ENCODE data around the gene TRDN.
"Not testable (repeated sequence)": the region's sequence is repeated elsewhere in the genome, so short reads cannot be mapped to it uniquely, and the experiment has no call there.

The TRDN gene

GRCh38 chr6:123562677-123563076 lies 74.1 kb downstream of the TRDN start:
- no peak for DNase-seq (ENCODE audit: low spot score)

- DNase-seq (ENCODE audit: low spot score): no peak
Observed at GRCh38 chr6:123562264-123562663, 74.5 kb downstream of the TRDN start.

GRCh38 chr6:123559816-123560215 lies 76.9 kb downstream of the TRDN start:
- DNase-seq (ENCODE audit: low spot score): not testable (repeated sequence)

GRCh38 chr6:123557474-123557873 lies 79.3 kb downstream of the TRDN start:
- not testable (repeated sequence) for DNase-seq (ENCODE audit: low spot score)

- no peak for DNase-seq (ENCODE audit: low spot score)
Observed at GRCh38 chr6:123551939-123552707, 84.6 kb downstream of the TRDN start.

GRCh38 chr6:123550052-123550617 lies 86.6 kb downstream of the TRDN start:
- no peak for DNase-seq (ENCODE audit: low spot score)

GRCh38 chr6:123549476-123549875 lies 87.3 kb downstream of the TRDN start:
- DNase-seq (ENCODE audit: low spot score): no peak

GRCh38 chr6:123547216-123547978 lies 89.4 kb downstream of the TRDN start:
- DNase-seq (ENCODE audit: low spot score): no peak

GRCh38 chr6:123546537-123546936 lies 90.2 kb downstream of the TRDN start:
- DNase-seq (ENCODE audit: low spot score): no peak

GRCh38 chr6:123541462-123541861 lies 95.3 kb downstream of the TRDN start:
- DNase-seq (ENCODE audit: low spot score): no peak

GRCh38 chr6:123533862-123534648 lies 102.7 kb downstream of the TRDN start:
- no peak for DNase-seq (ENCODE audit: low spot score)

GRCh38 chr6:123529843-123530242 lies 106.9 kb downstream of the TRDN start:
- no peak for DNase-seq (ENCODE audit: low spot score)

GRCh38 chr6:123529058-123529457 lies 107.7 kb downstream of the TRDN start:
- DNase-seq (ENCODE audit: low spot score): no peak

GRCh38 chr6:123527406-123527805 lies 109.3 kb downstream of the TRDN start:
- no peak for DNase-seq (ENCODE audit: low spot score)

- no peak for DNase-seq (ENCODE audit: low spot score)
Observed at GRCh38 chr6:123526128-123526527, 110.6 kb downstream of the TRDN start.

GRCh38 chr6:123524781-123525180 lies 112.0 kb downstream of the TRDN start:
- no peak for DNase-seq (ENCODE audit: low spot score)

- DNase-seq (ENCODE audit: low spot score): no peak
Observed at GRCh38 chr6:123520217-123520616, 116.5 kb downstream of the TRDN start.

GRCh38 chr6:123519189-123519505 lies 117.6 kb downstream of the TRDN start:
- DNase-seq (ENCODE audit: low spot score): no peak

- no peak for DNase-seq (ENCODE audit: low spot score)
Observed at GRCh38 chr6:123518441-123519188, 118.1 kb downstream of the TRDN start.

GRCh38 chr6:123515715-123516114 lies 121.0 kb downstream of the TRDN start:
- DNase-seq (ENCODE audit: low spot score): no peak

GRCh38 chr6:123509112-123509511 lies 127.6 kb downstream of the TRDN start:
- no peak for DNase-seq (ENCODE audit: low spot score)

GRCh38 chr6:123508290-123508689 lies 128.5 kb downstream of the TRDN start:
- no peak for DNase-seq (ENCODE audit: low spot score)
